Keratinocyte (primary cell): Measurements from ENCODE around the gene DENND1A. TPM values are rescaled to one million over a fixed set of nuclear protein-coding genes. Genes with fewer than 3 reads are reported as not detected.

ENCODE experiments used
- DNase-seq: peaks from one replicate; pipeline ENCODE4 v3.0.0-alpha.2; 2011; ENCODE audit warnings: low read depth, missing footprints, low spot score
- FAIRE-seq: peaks from 2 replicates; lab custom pipeline; 2011; peaks lifted over from hg19 to GRCh38; lab: Jason Lieb, UNC
- H2AFZ ChIP-seq: 2 replicates; pipeline ENCODE4 v1.6.0; 2012; ENCODE audit warnings: low read length, control low read depth, inconsistent platforms; ENCODE audit not compliant: control insufficient read depth
- H3K27ac ChIP-seq: 2 replicates; pipeline ENCODE4 v1.5.1; 2011; ENCODE audit warnings: low read length; ENCODE audit not compliant: control insufficient read depth, insufficient read depth
- H3K27me3 ChIP-seq: 3 replicates; pipeline ENCODE4 v1.6.0; 2011; ENCODE audit warnings: low read length; ENCODE audit not compliant: control insufficient read depth, insufficient read depth; ENCODE audit errors: extremely low read depth
- H3K36me3 ChIP-seq, 2 experiments: 2 replicates in 1 of 2; 3 replicates in 1 of 2; pipeline ENCODE4 v1.5.1; 2011; ENCODE audit warnings: low read length in 2 of 2, mild to moderate bottlenecking in 1 of 2; ENCODE audit not compliant: control insufficient read depth in 2 of 2, insufficient read depth in 2 of 2; ENCODE audit errors: extremely low read depth in 1 of 2
- H3K4me1 ChIP-seq: 3 replicates; pipeline ENCODE4 v1.5.1; 2011; ENCODE audit warnings: low read length; ENCODE audit not compliant: control insufficient read depth, insufficient read depth; ENCODE audit errors: extremely low read depth
- H3K4me2 ChIP-seq: 3 replicates; pipeline ENCODE4 v1.6.0; 2011; ENCODE audit warnings: low read depth, low read length; ENCODE audit not compliant: control insufficient read depth, insufficient read depth; ENCODE audit errors: extremely low read depth
- H3K4me3 ChIP-seq, 3 experiments: fragments of 200-600 bp in 1 of 3; sonication (generic) in 1 of 3; 2 replicates in 2 of 3; 3 replicates in 1 of 3; pipeline ENCODE4 v1.5.1; 2011 to 2016; ENCODE audit warnings: low read length in 3 of 3, mild to moderate bottlenecking in 3 of 3, control low read depth in 2 of 3, inconsistent platforms in 1 of 3, low read depth in 1 of 3, mixed read lengths in 1 of 3, mixed run types in 1 of 3, moderate library complexity in 1 of 3; ENCODE audit not compliant: control insufficient read depth in 2 of 3, insufficient read depth in 2 of 3; ENCODE audit errors: extremely low read depth in 1 of 3
- H3K79me2 ChIP-seq: 2 replicates; pipeline ENCODE4 v1.6.0; 2012; ENCODE audit warnings: low read length; ENCODE audit not compliant: control insufficient read depth, insufficient read depth
- H3K9ac ChIP-seq: 3 replicates; pipeline ENCODE4 v1.6.0; 2011; ENCODE audit warnings: low read length; ENCODE audit not compliant: control insufficient read depth, insufficient read depth; ENCODE audit errors: extremely low read depth
- H3K9me1 ChIP-seq: 3 replicates; pipeline ENCODE4 v1.6.0; 2011; ENCODE audit warnings: low read length; ENCODE audit not compliant: control insufficient read depth, insufficient read depth; ENCODE audit errors: extremely low read depth
- H3K9me3 ChIP-seq: 2 replicates; pipeline ENCODE4 v1.5.1; 2012; ENCODE audit warnings: low read depth, low read length; ENCODE audit not compliant: control insufficient read depth
- H4K20me1 ChIP-seq: 3 replicates; pipeline ENCODE4 v1.6.0; 2011; ENCODE audit warnings: low read length; ENCODE audit not compliant: control insufficient read depth, insufficient read depth; ENCODE audit errors: extremely low read depth
- EZH2 ChIP-seq: IDR thresholded peaks from one replicate; pipeline ENCODE4 v1.6.1; 2012; ENCODE audit warnings: inconsistent platforms, mild to moderate bottlenecking, low read length, moderate library complexity
- dilution Hi-C: fragments of 300-500 bp; cut with MboI; formaldehyde crosslinking; loops from one replicate; pipeline ENCODE4 v1.7.0; 2020; ENCODE audit warnings: low sequenced_read_pairs; ENCODE audit not compliant: extremely low pct_ligation_motif_present
- polyA plus RNA-seq, 5 experiments: library from polyadenylated mRNA; depleted of rRNA in 3 of 5; stranded (reverse) in 3 of 5; stranded (forward) in 1 of 5; unstranded in 1 of 5; fragments of >200 nt; gene quantifications; 1 replicate in 1 of 5; 2 replicates in 3 of 5; 3 replicates in 1 of 5; pipeline versions ENCODE4 v1.2.1 to v1.2.3, GENCODE V29; 2011 to 2012; ENCODE audit warnings: missing spikeins in 2 of 5, low read depth in 1 of 5, low replicate concordance in 1 of 5
- TF ChIP-seq, protein P1 (sequence below), 3 experiments: IDR thresholded peaks in 1 of 3; conservative IDR thresholded peaks in 1 of 3; optimal IDR thresholded peaks in 1 of 3; 2 replicates in 2 of 3; 3 replicates in 1 of 3; pipeline versions ENCODE3 to v1.5.1; 2011; ENCODE audit warnings: low read length in 3 of 3, mild to moderate bottlenecking in 3 of 3, moderate library complexity in 2 of 3, control low read depth in 1 of 3, inconsistent platforms in 1 of 3; ENCODE audit not compliant: insufficient read depth in 2 of 3; ENCODE audit errors: extremely low read depth in 1 of 3

DENND1A gene
- polyA plus RNA-seq, 1 donor (not counting 4 experiments of a cell fraction or from before 2014, with no cell fraction given): 13.0 TPM

DNA sequence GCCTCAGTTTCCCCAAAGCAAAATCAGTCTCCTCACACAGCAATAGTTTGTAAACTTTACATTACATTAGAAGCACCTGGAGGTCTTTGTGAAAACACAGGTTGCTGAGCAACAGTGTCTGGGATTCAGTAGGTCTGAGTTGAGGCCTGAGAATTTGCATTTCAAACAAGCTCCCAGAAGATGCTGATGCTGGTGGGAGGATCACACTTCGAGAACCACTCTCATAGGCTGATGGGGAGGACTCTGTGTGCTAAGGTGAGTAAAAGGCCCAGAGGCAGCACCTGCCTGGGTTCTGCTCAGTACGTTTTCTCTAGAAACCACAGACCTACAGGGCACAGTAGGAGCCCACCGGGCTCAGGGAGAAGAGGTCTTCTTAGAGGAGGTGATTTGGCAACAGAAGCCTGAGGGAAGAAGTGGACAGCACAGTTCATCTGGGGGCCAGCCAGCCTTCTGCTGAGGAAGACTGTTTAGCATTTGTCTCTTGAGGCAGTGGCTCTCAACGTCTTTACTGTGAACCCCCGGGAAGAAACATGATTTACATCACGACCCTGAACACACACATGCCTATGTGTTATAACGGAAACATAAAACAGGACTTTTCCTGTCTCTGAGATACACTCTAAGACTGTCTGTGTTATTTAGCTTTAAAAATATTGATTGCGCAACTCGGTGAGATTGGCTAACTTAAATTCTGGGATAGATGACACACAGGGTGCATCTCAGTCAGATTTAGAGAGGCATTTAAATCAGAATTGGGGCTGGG, 24.8 kb upstream of the DENND1A start:
- dilution Hi-C loops: no loop called here
- no peak for DNase-seq

DNA sequence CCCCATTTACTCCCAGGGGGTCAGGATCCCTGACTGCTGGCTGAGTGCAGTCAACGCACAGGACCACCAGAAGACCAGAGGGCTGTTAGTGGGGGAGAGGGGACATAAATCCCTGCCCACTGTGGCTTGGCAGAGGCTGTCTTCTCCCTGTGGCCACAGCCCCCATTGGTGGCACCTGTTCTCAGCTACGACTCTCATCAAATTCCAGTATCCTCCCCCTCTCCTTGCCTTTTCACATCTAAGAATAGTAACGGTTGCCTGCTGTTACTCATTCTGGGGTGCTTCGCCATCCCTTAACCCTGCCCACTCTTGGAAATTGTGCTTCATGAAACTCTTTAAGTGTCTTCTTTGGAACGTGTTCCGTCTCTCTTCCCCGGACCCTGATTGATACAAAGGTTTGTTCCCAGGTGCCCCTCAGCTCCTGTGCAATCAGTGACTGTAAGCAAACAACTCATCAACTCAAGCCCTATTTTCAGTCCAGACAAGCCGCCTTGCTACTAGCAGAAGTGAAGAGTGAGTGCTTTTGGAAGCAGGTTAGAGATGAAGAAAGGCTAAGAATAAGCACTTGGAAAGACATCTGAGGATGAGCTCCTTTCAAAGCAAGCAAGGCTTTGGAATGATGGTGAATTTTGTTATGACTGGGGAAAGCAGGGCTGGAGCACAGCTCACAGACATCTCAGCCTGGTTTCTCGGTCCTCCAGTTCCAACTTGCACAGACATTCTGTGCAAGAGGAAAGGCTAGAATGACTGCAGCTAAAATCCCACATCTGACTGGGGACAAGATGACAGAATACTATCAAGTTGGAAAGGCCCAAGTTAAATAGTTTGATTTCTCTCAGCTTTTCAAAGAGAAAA, 22.9 kb upstream of the DENND1A start:
- no peaks in the 10 kb centered on the region for H4K20me1 ChIP-seq
- H3K9me1 ChIP-seq: no peaks in the 10 kb centered on the region
- FAIRE-seq: no peak
- peak; percentile 32 for TF ChIP-seq EZH2
- TF ChIP-seq, protein P1, sequence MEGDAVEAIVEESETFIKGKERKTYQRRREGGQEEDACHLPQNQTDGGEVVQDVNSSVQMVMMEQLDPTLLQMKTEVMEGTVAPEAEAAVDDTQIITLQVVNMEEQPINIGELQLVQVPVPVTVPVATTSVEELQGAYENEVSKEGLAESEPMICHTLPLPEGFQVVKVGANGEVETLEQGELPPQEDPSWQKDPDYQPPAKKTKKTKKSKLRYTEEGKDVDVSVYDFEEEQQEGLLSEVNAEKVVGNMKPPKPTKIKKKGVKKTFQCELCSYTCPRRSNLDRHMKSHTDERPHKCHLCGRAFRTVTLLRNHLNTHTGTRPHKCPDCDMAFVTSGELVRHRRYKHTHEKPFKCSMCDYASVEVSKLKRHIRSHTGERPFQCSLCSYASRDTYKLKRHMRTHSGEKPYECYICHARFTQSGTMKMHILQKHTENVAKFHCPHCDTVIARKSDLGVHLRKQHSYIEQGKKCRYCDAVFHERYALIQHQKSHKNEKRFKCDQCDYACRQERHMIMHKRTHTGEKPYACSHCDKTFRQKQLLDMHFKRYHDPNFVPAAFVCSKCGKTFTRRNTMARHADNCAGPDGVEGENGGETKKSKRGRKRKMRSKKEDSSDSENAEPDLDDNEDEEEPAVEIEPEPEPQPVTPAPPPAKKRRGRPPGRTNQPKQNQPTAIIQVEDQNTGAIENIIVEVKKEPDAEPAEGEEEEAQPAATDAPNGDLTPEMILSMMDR (optimal IDR thresholded peaks at IDR 0.05 in 1 of 3, IDR thresholded peaks at IDR 0.05 in 1 of 3, conservative IDR thresholded peaks at IDR 0.05 in 1 of 3; ENCODE audit: extremely low read depth in 1 of 3, insufficient read depth in 2 of 3, low read length in 3 of 3): no peak
- H3K9me3 ChIP-seq: no peaks in the 10 kb centered on the region
- H3K27me3 ChIP-seq: peaks cover 7% of the 10 kb centered on the region
- no peaks in the 10 kb centered on the region for H3K4me1 ChIP-seq
- no peaks in the 10 kb centered on the region for H3K79me2 ChIP-seq
- no peak for DNase-seq
- dilution Hi-C loops: no loop called here
- no peak overlapping the region for H3K9ac ChIP-seq
- no peak overlapping the region for H3K27ac ChIP-seq
- H2AFZ ChIP-seq: no peak overlapping the region
- no peak overlapping the region for H3K4me2 ChIP-seq
- no peaks in the 10 kb centered on the region for H3K36me3 ChIP-seq
- H3K4me3 ChIP-seq: no peak overlapping the region

More for the DNA sequence above, 24.8 kb upstream of the DENND1A start:
- no peaks in the 10 kb centered on the region for H4K20me1 ChIP-seq
- no peaks in the 10 kb centered on the region for H3K36me3 ChIP-seq
- H3K4me2 ChIP-seq: no peak overlapping the region
- no peaks in the 10 kb centered on the region for H3K4me1 ChIP-seq
- TF ChIP-seq EZH2: no peak
- TF ChIP-seq, protein P1 (optimal IDR thresholded peaks at IDR 0.05 in 1 of 3, IDR thresholded peaks at IDR 0.05 in 1 of 3, conservative IDR thresholded peaks at IDR 0.05 in 1 of 3; ENCODE audit: extremely low read depth in 1 of 3, insufficient read depth in 2 of 3, low read length in 3 of 3): no peak
- H3K79me2 ChIP-seq: no peaks in the 10 kb centered on the region
- H3K4me3 ChIP-seq: no peak overlapping the region
- no peaks in the 10 kb centered on the region for H3K9me3 ChIP-seq
- H3K27me3 ChIP-seq: peaks cover 19% of the 10 kb centered on the region
- no peak overlapping the region for H2AFZ ChIP-seq
- H3K27ac ChIP-seq: no peak overlapping the region
- H3K9ac ChIP-seq: no peak overlapping the region
- no peaks in the 10 kb centered on the region for H3K9me1 ChIP-seq
- no peak for FAIRE-seq
